ENCODE measurements around the gene JPH3. TPM values are rescaled to one million over a fixed set of nuclear protein-coding genes. Genes with fewer than 3 reads are reported as not detected.

Gene JPH3
- polyA plus RNA-seq, 1 experiment, result not detected

- DNase-seq (ENCODE audit: low read depth), result no peak
- TF ChIP-seq CTCF (IDR thresholded peaks at IDR 0.05; ENCODE audit: insufficient read depth, low read depth, low read length), result no peak
- H3K27me3 ChIP-seq (ENCODE audit: control insufficient read depth, insufficient read depth, low read length), result peaks cover 38% of the 10 kb centered on the region
- H3K4me3 ChIP-seq (ENCODE audit: low read depth, low read length), result no peak overlapping the region
- CTCF ChIA-PET, result interaction anchor here (0.6 to 0.9 kb wide), 2 partner anchors 18 to 145 kb away, joined by 3 read pairs; no protein-coding TSS in a partner anchor
- POLR2A ChIA-PET, result no interaction called here
- H3K36me3 ChIP-seq (ENCODE audit: control insufficient read depth, insufficient read depth, low read length), result no peaks in the 10 kb centered on the region
Measured at GRCh38 chr16:87604634-87605111, 2.4 kb downstream of the JPH3 start.

- CTCF ChIA-PET, result no interaction called here
- no peak for DNase-seq (ENCODE audit: low read depth)
- no peak for TF ChIP-seq CTCF (IDR thresholded peaks at IDR 0.05; ENCODE audit: insufficient read depth, low read depth, low read length)
- Histone ChIP-seq H3K36me3 (ENCODE audit: control insufficient read depth, insufficient read depth, low read length) (no peaks in the 10 kb centered on the region), H3K4me3 (ENCODE audit: low read depth, low read length) (no peak overlapping the region), H3K27me3 (ENCODE audit: control insufficient read depth, insufficient read depth, low read length) (peaks cover 22% of the 10 kb centered on the region)
- POLR2A ChIA-PET, result no interaction called here
Measured at GRCh38 chr16:87607223-87607622, 4.9 kb downstream of the JPH3 start.

GRCh38 chr16:87607871-87608270, 5.6 kb downstream of the JPH3 start:
- H3K36me3 ChIP-seq (ENCODE audit: control insufficient read depth, insufficient read depth, low read length), result no peaks in the 10 kb centered on the region
- no peak overlapping the region for H3K4me3 ChIP-seq (ENCODE audit: low read depth, low read length)
- peaks cover 22% of the 10 kb centered on the region for H3K27me3 ChIP-seq (ENCODE audit: control insufficient read depth, insufficient read depth, low read length)
- TF ChIP-seq CTCF (IDR thresholded peaks at IDR 0.05; ENCODE audit: insufficient read depth, low read depth, low read length), result no peak
- POLR2A ChIA-PET, result no interaction called here
- CTCF ChIA-PET, result no interaction called here
- DNase-seq (ENCODE audit: low read depth), result no peak

- TF ChIP-seq CTCF (IDR thresholded peaks at IDR 0.05; ENCODE audit: insufficient read depth, low read depth, low read length), result no peak
- CTCF ChIA-PET, result no interaction called here
- no peaks in the 10 kb centered on the region for H3K36me3 ChIP-seq (ENCODE audit: control insufficient read depth, insufficient read depth, low read length)
- peaks cover 16% of the 10 kb centered on the region for H3K27me3 ChIP-seq (ENCODE audit: control insufficient read depth, insufficient read depth, low read length)
- no peak for DNase-seq (ENCODE audit: low read depth)
- H3K4me3 ChIP-seq (ENCODE audit: low read depth, low read length), result no peak overlapping the region
- POLR2A ChIA-PET, result no interaction called here
Measured at GRCh38 chr16:87608400-87608985, 6.2 kb downstream of the JPH3 start.

- H3K4me3 ChIP-seq (ENCODE audit: low read depth, low read length), result no peak overlapping the region
- DNase-seq (ENCODE audit: low read depth), result no peak
- H3K36me3 ChIP-seq (ENCODE audit: control insufficient read depth, insufficient read depth, low read length), result no peaks in the 10 kb centered on the region
- ChIA-PET CTCF (no interaction called here), POLR2A (no interaction called here)
- peaks cover 6% of the 10 kb centered on the region for H3K27me3 ChIP-seq (ENCODE audit: control insufficient read depth, insufficient read depth, low read length)
- no peak for TF ChIP-seq CTCF (IDR thresholded peaks at IDR 0.05; ENCODE audit: insufficient read depth, low read depth, low read length)
Measured at GRCh38 chr16:87610026-87610425, 7.7 kb downstream of the JPH3 start.

Data from BJ (cell line).